GM18507 (cell line): ENCODE measurements around the gene DENND4A.
A peak's percentile ranks its signal among the peaks of the same experiment; 100 is the strongest.
"Not testable (repeated sequence)": the region's sequence is repeated elsewhere in the genome, so short reads cannot be mapped to it uniquely, and the experiment has no call there.

ENCODE experiments used
- DNase-seq: peaks from one replicate; pipeline ENCODE4 v3.0.0; 2011; ENCODE audit warnings: low read depth; ENCODE audit not compliant: insufficient read length; ENCODE audit errors: extremely low spot score
- FAIRE-seq: peaks from 2 replicates; lab custom pipeline; 2011; peaks lifted over from hg19 to GRCh38; lab: Jason Lieb, UNC

DENND4A gene

GRCh38 chr15:65791335-65792137 lies 557 bp downstream of the DENND4A start:
- DNase-seq (no peak), FAIRE-seq (no peak)

DNA sequence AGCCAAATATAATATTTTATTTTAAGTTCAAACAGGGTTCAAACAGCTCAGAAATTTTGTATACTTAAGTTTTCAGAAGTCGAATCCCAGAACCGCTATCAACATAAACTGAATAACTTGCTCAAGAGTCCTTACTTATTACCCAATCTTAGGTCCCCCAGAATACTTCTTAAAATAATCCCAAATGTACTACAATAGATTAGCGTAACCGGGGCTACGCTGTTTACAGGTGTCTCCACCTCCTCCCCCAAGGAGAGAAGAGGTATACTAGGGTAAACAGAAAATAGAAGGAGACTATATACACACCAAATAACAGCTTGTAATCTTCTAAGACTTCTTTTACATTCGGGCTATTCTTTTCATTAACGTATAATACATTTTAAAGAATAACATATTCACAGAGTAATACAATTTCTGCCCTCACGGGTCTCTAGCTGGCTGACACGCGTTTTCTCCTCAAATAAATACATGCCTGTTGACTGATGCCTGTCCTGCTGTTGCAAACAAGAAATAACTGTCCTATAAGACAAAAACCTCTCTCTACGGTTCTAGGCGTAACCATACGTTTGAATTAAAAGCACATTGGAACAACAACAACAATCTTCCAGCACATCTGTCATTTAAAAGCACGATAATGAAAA lies 1.3 kb downstream of the DENND4A start:
- FAIRE-seq (peak; percentile 42), DNase-seq (no peak)

DNA sequence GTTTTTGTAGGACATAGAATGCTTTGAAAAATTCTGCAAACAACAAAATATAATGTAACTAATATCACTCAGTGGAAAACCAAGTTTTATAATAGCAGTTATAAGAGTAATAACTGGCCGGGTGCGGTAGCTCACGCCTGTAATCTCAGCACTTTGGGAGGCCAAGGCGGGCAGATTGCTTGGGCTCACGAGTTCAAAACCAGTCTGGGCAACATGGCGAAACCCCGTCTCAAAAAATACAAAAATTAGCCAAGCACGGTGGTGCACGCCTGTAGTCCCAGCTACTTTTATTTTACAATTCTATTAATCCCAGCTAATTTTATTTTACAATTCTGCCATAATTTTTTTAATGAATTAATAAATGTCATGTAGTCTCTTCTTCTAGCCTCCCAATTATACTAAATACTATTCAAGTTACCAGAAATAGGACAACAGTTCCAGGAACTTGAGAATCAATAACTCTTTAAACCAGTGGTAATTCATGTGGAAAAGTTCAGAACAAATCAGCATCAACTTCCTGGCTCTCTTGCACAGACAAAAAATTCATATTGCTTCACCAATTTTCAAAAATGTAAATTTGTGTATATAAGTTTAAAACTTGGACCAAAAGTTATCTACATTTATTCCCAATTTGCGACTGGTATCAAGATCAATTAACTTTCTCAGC lies 2.2 kb downstream of the DENND4A start:
- DNase-seq (no peak), FAIRE-seq (peak; percentile 66)

GRCh38 chr15:65789105-65789504 lies 3.0 kb downstream of the DENND4A start:
- DNase-seq, result no peak
- FAIRE-seq, result no peak

GRCh38 chr15:65787260-65787659 lies 4.8 kb downstream of the DENND4A start:
- no peak for FAIRE-seq
- no peak for DNase-seq

GRCh38 chr15:65785151-65785550 lies 6.9 kb downstream of the DENND4A start:
- FAIRE-seq, result no peak
- DNase-seq, result no peak

DNA sequence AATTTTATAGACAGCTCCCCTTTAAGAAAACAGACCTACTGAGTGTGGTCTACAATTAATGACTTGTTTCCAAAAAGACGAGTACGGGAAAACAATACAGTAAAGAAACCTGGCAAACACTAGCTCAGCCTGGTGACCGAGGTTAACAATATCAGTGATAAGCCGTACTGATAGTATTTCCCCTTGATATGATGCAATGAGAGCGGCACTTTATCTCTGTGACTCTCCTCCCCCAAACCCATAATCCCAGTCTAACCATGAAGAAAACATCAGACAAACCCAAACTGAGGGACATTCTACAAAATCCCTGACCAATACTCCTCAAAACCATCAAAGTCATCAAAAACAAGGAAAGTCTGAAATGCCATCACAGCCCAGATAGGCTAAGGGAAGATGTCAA lies 8.2 kb downstream of the DENND4A start:
- FAIRE-seq (no peak), DNase-seq (no peak)

GRCh38 chr15:65782096-65782495 lies 10.0 kb downstream of the DENND4A start:
- DNase-seq (no peak), FAIRE-seq (no peak)

GRCh38 chr15:65778701-65779100 lies 13.4 kb downstream of the DENND4A start:
- not testable (repeated sequence) for FAIRE-seq, DNase-seq

DNA sequence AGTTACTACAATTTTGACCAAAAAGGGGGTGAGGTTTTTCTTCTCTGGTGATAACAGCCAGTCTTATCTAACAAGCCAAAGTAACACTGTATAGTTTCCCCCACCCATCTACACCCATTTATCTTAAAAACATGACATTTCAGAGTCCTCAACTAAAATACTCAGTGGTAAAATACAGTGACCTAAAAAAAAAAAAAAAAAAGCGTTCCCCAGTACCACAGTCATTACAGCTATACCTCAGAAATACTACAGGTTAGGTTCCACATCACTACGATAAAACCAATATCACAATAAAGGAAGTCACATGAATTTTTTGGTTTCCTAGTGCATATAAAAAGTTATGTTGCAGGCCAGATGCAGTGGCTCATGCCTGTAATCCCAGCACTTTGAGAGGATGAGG lies 13.8 kb downstream of the DENND4A start:
- DNase-seq (no peak), FAIRE-seq (no peak)

DNA sequence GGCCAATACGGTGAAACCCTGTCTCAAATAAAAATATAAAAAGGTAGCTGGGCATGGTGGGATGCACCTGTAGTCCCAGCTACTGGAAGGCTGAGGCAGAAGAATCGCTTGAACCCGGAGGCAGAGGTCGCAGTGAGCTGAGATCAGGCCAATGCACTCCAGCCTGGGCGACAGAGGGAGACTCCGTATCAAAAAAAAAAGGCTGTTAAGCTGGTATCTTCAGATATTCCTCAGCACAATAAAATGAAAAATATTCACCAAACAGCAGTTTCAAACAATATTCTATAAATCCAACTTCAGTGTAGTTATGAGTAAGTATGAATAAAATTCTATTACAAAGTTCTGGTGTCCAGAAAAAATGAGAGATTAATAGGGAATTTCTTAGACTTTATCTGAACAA lies 14.2 kb downstream of the DENND4A start:
- DNase-seq, result no peak

DNA sequence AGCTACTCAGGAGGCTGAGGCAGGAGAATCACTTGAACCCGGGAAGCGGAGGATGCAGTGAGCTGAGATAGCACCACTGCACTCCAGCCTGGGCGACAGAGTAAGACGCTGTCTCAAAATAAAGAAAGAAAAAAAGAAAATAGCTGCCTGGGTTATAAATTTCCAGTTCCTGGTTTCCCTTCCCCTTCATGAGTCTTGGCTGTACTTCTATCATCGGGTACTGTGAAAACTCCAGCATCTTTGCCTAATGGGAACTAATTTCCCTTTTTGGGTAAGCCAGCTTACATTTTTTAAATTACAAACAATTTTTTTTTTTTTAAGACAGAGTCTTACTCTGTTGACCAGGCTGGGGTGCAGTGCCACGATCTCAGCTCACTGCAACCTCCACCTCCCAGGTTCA lies 15.0 kb downstream of the DENND4A start:
- DNase-seq, result no peak
- no peak for FAIRE-seq

More for the DNA sequence above, 14.2 kb downstream of the DENND4A start:
- no peak for FAIRE-seq

DNA sequence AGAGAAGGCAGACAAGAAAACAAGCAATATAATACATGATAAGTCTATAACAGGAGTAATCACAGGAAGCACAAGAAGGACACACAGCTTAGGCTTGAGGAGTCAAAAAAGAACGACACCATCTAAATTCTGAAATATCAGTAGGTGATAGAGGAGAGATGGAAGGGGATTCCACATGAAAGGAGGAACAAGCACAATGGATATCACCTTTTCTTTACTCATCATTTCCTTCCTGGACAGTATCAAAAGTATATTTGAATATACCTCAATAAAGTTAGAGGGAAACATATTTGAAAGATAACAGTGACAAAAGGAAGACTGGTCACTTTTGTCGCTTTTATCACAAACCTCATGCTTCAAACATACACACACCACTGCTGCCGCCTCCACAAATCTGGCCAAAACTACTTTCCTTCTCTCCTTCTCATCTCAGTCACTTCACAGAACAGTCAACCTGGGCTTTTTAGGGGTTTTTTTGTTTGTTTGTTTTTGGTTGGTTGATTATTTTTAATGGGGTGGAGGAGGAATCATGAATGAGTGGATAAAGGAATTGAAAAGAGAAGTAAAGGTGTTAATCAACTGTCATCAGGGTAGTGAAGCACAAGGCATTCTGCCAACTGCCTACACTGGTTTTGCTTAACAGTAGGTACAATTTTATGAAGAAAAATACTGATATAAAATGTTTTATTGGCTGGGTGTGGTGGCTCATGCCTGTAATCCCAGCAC lies 18.5 kb downstream of the DENND4A start:
- FAIRE-seq (peak; percentile 83), DNase-seq (no peak)

GRCh38 chr15:65772930-65773329 lies 19.2 kb downstream of the DENND4A start:
- FAIRE-seq (no peak), DNase-seq (no peak)

- no peak for DNase-seq
- no peak for FAIRE-seq
These were observed 20.2 kb downstream of the DENND4A start for GRCh38 chr15:65771870-65772269.

GRCh38 chr15:65769482-65769881 lies 22.6 kb downstream of the DENND4A start:
- no peak for DNase-seq
- no peak for FAIRE-seq

DNA sequence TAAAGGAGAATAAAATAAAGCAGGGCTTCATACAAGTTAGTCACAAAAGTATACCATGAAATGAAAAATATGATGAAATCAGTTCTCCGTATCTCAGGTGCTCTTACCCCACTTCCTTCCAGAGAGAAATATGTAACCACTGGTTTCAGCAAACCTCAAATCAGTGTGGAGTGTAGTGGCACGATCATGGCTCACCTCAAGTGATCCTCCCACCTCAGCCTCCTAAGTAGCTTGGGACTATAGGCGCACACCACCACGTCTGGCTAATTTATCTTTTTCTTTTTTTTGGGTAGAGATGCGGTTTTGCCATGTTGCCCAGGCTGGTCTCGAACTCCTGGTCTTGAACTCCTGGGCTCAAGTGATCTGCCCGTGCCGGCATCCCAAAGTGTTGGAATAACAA lies 24.2 kb downstream of the DENND4A start:
- no peak for DNase-seq
- no peak for FAIRE-seq

DNA sequence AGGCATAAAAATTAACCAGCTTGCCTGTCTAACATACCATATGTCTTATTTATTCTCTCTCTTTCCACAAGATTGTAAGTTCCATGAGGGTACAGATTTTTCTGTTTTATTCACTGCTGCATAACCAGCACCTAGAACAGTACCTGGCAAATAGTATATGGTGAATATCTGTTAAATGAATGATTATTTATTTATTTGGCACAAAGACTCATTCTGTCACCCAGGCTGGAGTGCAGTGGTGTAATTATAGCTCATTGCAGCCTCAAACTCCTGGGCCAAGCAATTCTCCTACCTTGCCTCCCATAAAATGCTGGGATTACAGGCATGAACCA lies 24.9 kb downstream of the DENND4A start:
- DNase-seq (no peak), FAIRE-seq (no peak)

- FAIRE-seq (no peak), DNase-seq (no peak)
These were observed 25.4 kb downstream of the DENND4A start for GRCh38 chr15:65766422-65767263.
